Panc1 (cell line): ENCODE measurements around the gene SHLD3. TPM values are rescaled to one million over a fixed set of nuclear protein-coding genes. Genes with fewer than 3 reads are reported as not detected.
"Not testable (repeated sequence)": the region's sequence is repeated elsewhere in the genome, so short reads cannot be mapped to it uniquely, and the experiment has no call there.

Experiments used
- ATAC-seq: fragments of 200-7000 bp; cut with Tn5 transposase; 2 replicates; pipeline ENCODE4 v1.9.1; 2020; ENCODE audit warnings: mild to moderate bottlenecking, moderate library complexity
- BruUV-seq: library from RNA; stranded (reverse); fragments of 400-500 nt; replicated peaks from 2 replicates; lab custom pipeline; 2021; lab: Mats Ljungman, UMichigan
- CTCF ChIA-PET: fragments of 300-600 bp; sonication (Branson Sonifier 250); formaldehyde crosslinking; loops from one replicate; lab custom pipeline; 2022; ENCODE audit warnings: antibody characterized with exemption; lab: Charles Lee
- POLR2A ChIA-PET: fragments of 300-600 bp; sonication (Branson Sonifier 250); formaldehyde crosslinking; loops from one replicate; lab custom pipeline; 2022; ENCODE audit warnings: antibody characterized with exemption; lab: Charles Lee
- DNase-seq: peaks from one replicate; pipeline ENCODE4 v3.0.0-alpha.2; 2010; ENCODE audit warnings: low read depth, low spot score
- H3K27ac ChIP-seq: 2 replicates; pipeline ENCODE4 v1.5.1; 2011; ENCODE audit warnings: mild to moderate bottlenecking, low read length, inconsistent platforms
- H3K27me3 ChIP-seq: fragments of 200-500 bp; sonication (Bioruptor generic); 2 replicates; pipeline ENCODE4 v1.6.0; 2014; ENCODE audit warnings: low read length, inconsistent platforms; ENCODE audit not compliant: control insufficient read depth, insufficient read depth
- H3K36me3 ChIP-seq: fragments of 200-500 bp; sonication (Bioruptor generic); 2 replicates; pipeline ENCODE4 v1.5.1; 2014; ENCODE audit warnings: inconsistent platforms, mild to moderate bottlenecking, low read length, moderate library complexity; ENCODE audit not compliant: control insufficient read depth, insufficient read depth
- H3K4me1 ChIP-seq: 2 replicates; pipeline ENCODE4 v1.5.1; 2011; ENCODE audit warnings: inconsistent platforms, mild to moderate bottlenecking, low read length, moderate library complexity; ENCODE audit not compliant: control insufficient read depth, insufficient read depth
- H3K4me3 ChIP-seq, 2 experiments: 2 replicates each; pipeline ENCODE4 v1.5.1; 2011 to 2012; ENCODE audit warnings: low read depth in 2 of 2, low read length in 2 of 2, mild to moderate bottlenecking in 2 of 2, inconsistent platforms in 1 of 2, moderate library complexity in 1 of 2
- H3K9me3 ChIP-seq: fragments of 200-500 bp; sonication (Bioruptor generic); 2 replicates; pipeline ENCODE4 v1.5.1; 2014; ENCODE audit warnings: low read depth, mild to moderate bottlenecking, inconsistent platforms, low read length, moderate library complexity; ENCODE audit not compliant: control insufficient read depth, insufficient read depth
- POLR2AphosphoS5 ChIP-seq: IDR thresholded peaks from 2 replicates; pipeline ENCODE4 v1.6.1; 2012; ENCODE audit warnings: mild to moderate bottlenecking, low read depth, low read length, moderate library complexity
- SIN3A ChIP-seq: IDR thresholded peaks from 2 replicates; pipeline ENCODE4 v1.6.1; 2012; ENCODE audit warnings: low read depth, mild to moderate bottlenecking, low read length, moderate library complexity, borderline replicate concordance; ENCODE audit not compliant: insufficient read depth
- TCF7L2 ChIP-seq: IDR thresholded peaks from 2 replicates; pipeline ENCODE4 v1.6.1; 2011; ENCODE audit warnings: mild to moderate bottlenecking, low read depth, low read length, inconsistent platforms
- in situ Hi-C: cut with HindIII; loops from 2 replicates; pipeline ENCODE4 v1.10.0; 2016; ENCODE audit warnings: low sequenced_read_pairs, low pct_unique_long_range_greater_than_20kb
- intact Hi-C: fragments of 100-400 bp; cut with micrococcal nuclease; formaldehyde crosslinking; loops from one replicate; pipeline ENCODE4 v1.10.0; 2022; ENCODE audit not compliant: unreplicated experiment
- total RNA-seq: library from RNA; stranded (reverse); gene quantifications from one replicate; pipeline ENCODE4 v1.2.1, GENCODE V29; 2021; ENCODE audit not compliant: unreplicated experiment
- TF ChIP-seq, protein P1 (sequence below), 2 experiments: IDR thresholded peaks; 2 replicates each; pipeline ENCODE4 v1.6.1; 2011 to 2012; ENCODE audit warnings: low read depth in 2 of 2, control low read depth in 1 of 2, low read length in 1 of 2, mild to moderate bottlenecking in 1 of 2, moderate library complexity in 1 of 2; ENCODE audit not compliant: insufficient read depth in 1 of 2
- TF ChIP-seq, protein P2 (sequence below): fragments of 450-650 bp; IDR thresholded peaks from 2 replicates; pipeline ENCODE4 v1.5.1; 2017; ENCODE audit warnings: mild to moderate bottlenecking

SHLD3 gene
- total RNA-seq, 1 experiment from 2014 or later: 3.3 TPM

DNA sequence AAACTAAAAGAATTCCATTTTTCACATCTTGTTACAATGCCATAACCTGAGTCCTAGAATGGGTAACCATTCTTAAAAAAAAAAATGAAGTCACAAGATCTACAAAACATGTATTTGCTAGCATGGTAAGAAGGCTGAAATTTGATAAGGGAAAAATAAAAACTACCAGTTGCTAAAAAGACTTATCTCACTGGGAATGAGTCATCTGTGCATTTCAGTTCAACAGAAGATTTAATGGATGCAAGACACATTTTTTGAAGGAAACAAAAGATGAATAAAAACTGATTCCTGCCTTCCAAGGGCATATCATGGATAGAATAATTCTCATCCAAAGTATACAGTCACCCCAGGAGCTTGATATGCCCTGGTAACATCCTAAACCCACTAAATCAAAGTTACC lies 49.9 kb downstream of the SHLD3 start:
- intact Hi-C loops (no loop called here), in situ Hi-C loops (no loop called here)
- no TSS peak for BruUV-seq
- CTCF ChIA-PET: no interaction called here
- Histone ChIP-seq H3K27me3 (no peaks in the 10 kb centered on the region), H3K4me1 (no peaks in the 10 kb centered on the region), H3K36me3 (no peaks in the 10 kb centered on the region), H3K9me3 (no peaks in the 10 kb centered on the region), H3K4me3 (no peak overlapping the region), H3K27ac (no peak overlapping the region)
- no peak for TF ChIP-seq SIN3A
- TF ChIP-seq, protein P1, sequence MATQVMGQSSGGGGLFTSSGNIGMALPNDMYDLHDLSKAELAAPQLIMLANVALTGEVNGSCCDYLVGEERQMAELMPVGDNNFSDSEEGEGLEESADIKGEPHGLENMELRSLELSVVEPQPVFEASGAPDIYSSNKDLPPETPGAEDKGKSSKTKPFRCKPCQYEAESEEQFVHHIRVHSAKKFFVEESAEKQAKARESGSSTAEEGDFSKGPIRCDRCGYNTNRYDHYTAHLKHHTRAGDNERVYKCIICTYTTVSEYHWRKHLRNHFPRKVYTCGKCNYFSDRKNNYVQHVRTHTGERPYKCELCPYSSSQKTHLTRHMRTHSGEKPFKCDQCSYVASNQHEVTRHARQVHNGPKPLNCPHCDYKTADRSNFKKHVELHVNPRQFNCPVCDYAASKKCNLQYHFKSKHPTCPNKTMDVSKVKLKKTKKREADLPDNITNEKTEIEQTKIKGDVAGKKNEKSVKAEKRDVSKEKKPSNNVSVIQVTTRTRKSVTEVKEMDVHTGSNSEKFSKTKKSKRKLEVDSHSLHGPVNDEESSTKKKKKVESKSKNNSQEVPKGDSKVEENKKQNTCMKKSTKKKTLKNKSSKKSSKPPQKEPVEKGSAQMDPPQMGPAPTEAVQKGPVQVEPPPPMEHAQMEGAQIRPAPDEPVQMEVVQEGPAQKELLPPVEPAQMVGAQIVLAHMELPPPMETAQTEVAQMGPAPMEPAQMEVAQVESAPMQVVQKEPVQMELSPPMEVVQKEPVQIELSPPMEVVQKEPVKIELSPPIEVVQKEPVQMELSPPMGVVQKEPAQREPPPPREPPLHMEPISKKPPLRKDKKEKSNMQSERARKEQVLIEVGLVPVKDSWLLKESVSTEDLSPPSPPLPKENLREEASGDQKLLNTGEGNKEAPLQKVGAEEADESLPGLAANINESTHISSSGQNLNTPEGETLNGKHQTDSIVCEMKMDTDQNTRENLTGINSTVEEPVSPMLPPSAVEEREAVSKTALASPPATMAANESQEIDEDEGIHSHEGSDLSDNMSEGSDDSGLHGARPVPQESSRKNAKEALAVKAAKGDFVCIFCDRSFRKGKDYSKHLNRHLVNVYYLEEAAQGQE (IDR thresholded peaks at IDR 0.05; ENCODE audit: insufficient read depth in 1 of 2, low read depth in 2 of 2, low read length in 1 of 2): no peak
- no peak for TF ChIP-seq TCF7L2
- no peak for TF ChIP-seq POLR2AphosphoS5
- TF ChIP-seq, protein P2, sequence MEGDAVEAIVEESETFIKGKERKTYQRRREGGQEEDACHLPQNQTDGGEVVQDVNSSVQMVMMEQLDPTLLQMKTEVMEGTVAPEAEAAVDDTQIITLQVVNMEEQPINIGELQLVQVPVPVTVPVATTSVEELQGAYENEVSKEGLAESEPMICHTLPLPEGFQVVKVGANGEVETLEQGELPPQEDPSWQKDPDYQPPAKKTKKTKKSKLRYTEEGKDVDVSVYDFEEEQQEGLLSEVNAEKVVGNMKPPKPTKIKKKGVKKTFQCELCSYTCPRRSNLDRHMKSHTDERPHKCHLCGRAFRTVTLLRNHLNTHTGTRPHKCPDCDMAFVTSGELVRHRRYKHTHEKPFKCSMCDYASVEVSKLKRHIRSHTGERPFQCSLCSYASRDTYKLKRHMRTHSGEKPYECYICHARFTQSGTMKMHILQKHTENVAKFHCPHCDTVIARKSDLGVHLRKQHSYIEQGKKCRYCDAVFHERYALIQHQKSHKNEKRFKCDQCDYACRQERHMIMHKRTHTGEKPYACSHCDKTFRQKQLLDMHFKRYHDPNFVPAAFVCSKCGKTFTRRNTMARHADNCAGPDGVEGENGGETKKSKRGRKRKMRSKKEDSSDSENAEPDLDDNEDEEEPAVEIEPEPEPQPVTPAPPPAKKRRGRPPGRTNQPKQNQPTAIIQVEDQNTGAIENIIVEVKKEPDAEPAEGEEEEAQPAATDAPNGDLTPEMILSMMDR: no peak
- ATAC-seq (no peak), DNase-seq (no peak)
- POLR2A ChIA-PET: interaction anchor here (0.6 kb wide), 1 partner anchor 24 kb away, joined by 3 read pairs; no protein-coding TSS in a partner anchor

DNA sequence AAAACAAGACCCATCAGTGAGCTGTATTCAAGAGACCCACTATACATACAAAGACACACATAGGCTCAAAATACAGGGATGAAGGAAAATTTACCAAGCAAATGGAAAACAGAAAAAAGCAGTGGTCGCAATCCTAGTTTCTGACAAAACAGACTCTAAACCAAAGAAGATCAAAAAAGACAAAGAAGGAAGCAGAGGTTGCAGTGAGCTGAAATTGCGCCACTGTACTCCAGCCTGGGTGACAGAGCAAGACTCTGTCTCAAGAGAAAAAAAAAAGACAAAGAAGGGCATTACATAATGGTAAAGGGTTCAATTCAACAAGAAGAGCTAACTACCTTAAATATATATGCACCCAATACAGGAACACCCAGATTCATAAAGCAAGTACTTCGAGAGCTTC lies 51.2 kb downstream of the SHLD3 start:
- intact Hi-C loops, BruUV-seq, H3K4me3 ChIP-seq, H3K27ac ChIP-seq, H3K9me3 ChIP-seq, in situ Hi-C loops, DNase-seq, ATAC-seq, CTCF ChIA-PET, H3K36me3 ChIP-seq, H3K4me1 ChIP-seq, H3K27me3 ChIP-seq, POLR2A ChIA-PET: not testable (repeated sequence)

Other genes starting within 250 kb of the SHLD3 start
- gene ADAMTS6, start 143.1 kb upstream of the SHLD3 start, total RNA-seq: 0.64 TPM
- gene CENPK, start 61.9 kb upstream of the SHLD3 start, total RNA-seq: 34.2 TPM
- 32.7 TPM for gene PPWD1, start 61.7 kb upstream of the SHLD3 start, total RNA-seq
- gene TRIM23, start 694 bp upstream of the SHLD3 start, total RNA-seq: 12.6 TPM
- 17.3 TPM for gene TRAPPC13, start within 50 bp of the SHLD3 start, total RNA-seq
- 9.2 TPM for gene SGTB, start 97.1 kb downstream of the SHLD3 start, total RNA-seq
- gene NLN, start 97.2 kb downstream of the SHLD3 start, total RNA-seq: 51.8 TPM